Astrocyte (in vitro differentiated cells and primary cell): ENCODE results near the gene B4GALT5. TPM values are rescaled to one million over a fixed set of nuclear protein-coding genes. Genes with fewer than 3 reads are reported as not detected.

Source experiments
- DNase-seq: peaks from one replicate; pipeline ENCODE4 v3.0.0-alpha.2; 2010; ENCODE audit warnings: low read depth
- FAIRE-seq: peaks from 2 replicates; lab custom pipeline; 2011; peaks lifted over from hg19 to GRCh38; lab: Jason Lieb, UNC
- H2AFZ ChIP-seq: 2 replicates; pipeline ENCODE4 v1.6.0; 2012; ENCODE audit warnings: low read depth, low read length, inconsistent platforms
- H3K27ac ChIP-seq: 2 replicates; pipeline ENCODE4 v1.5.1; 2011; ENCODE audit warnings: low read depth, low read length, inconsistent platforms
- H3K27me3 ChIP-seq: 2 replicates; pipeline ENCODE4 v1.6.0; 2011; ENCODE audit warnings: low read length, inconsistent platforms; ENCODE audit not compliant: insufficient read depth
- H3K36me3 ChIP-seq: 2 replicates; pipeline ENCODE4 v1.5.1; 2011; ENCODE audit warnings: low read length, inconsistent platforms; ENCODE audit not compliant: insufficient read depth
- H3K4me1 ChIP-seq: 2 replicates; pipeline ENCODE4 v1.5.1; 2011; ENCODE audit warnings: low read length, inconsistent platforms; ENCODE audit not compliant: insufficient read depth
- H3K4me2 ChIP-seq: 2 replicates; pipeline ENCODE4 v1.6.0; 2012; ENCODE audit warnings: low read length, inconsistent platforms
- H3K4me3 ChIP-seq: 2 replicates; pipeline ENCODE4 v1.5.1; 2011; ENCODE audit warnings: low read depth, mild to moderate bottlenecking, low read length, inconsistent platforms; ENCODE audit not compliant: insufficient read depth
- H3K79me2 ChIP-seq: 2 replicates; pipeline ENCODE4 v1.6.0; 2012; ENCODE audit warnings: mild to moderate bottlenecking, low read length, inconsistent platforms; ENCODE audit not compliant: insufficient read depth
- H3K9ac ChIP-seq: 2 replicates; pipeline ENCODE4 v1.6.0; 2012; ENCODE audit warnings: mild to moderate bottlenecking, low read length, inconsistent platforms
- H3K9me3 ChIP-seq: 2 replicates; pipeline ENCODE4 v1.5.1; 2012; ENCODE audit warnings: low read depth, mild to moderate bottlenecking, low read length, inconsistent platforms; ENCODE audit not compliant: insufficient read depth
- H4K20me1 ChIP-seq: 2 replicates; pipeline ENCODE4 v1.6.0; 2012; ENCODE audit warnings: low read length, inconsistent platforms; ENCODE audit not compliant: insufficient read depth
- H3K27ac Mint-ChIP-seq: one replicate; pipeline ENCODE4 v1.8.0; 2021; ENCODE audit warnings: mild to moderate bottlenecking, mixed read lengths; ENCODE audit not compliant: unreplicated experiment
- H3K27me3 Mint-ChIP-seq: one replicate; pipeline ENCODE4 v1.8.0; 2021; ENCODE audit warnings: low read depth, mixed read lengths; ENCODE audit not compliant: unreplicated experiment
- H3K36me3 Mint-ChIP-seq: one replicate; pipeline ENCODE4 v1.8.0; 2021; ENCODE audit warnings: low read depth, mixed read lengths; ENCODE audit not compliant: unreplicated experiment
- H3K4me1 Mint-ChIP-seq: one replicate; pipeline ENCODE4 v1.8.0; 2021; ENCODE audit warnings: low read depth, mixed read lengths; ENCODE audit not compliant: unreplicated experiment
- H3K4me3 Mint-ChIP-seq: one replicate; pipeline ENCODE4 v1.8.0; 2021; ENCODE audit warnings: mild to moderate bottlenecking, moderate library complexity, mixed read lengths; ENCODE audit not compliant: unreplicated experiment
- H3K9me3 Mint-ChIP-seq: one replicate; pipeline ENCODE4 v1.8.0; 2021; ENCODE audit warnings: mild to moderate bottlenecking, mixed read lengths; ENCODE audit not compliant: unreplicated experiment
- CTCF ChIP-seq: IDR thresholded peaks from 2 replicates; pipeline ENCODE4 v1.5.1; 2011; ENCODE audit warnings: low read depth, mild to moderate bottlenecking, inconsistent platforms, low read length, moderate library complexity; ENCODE audit not compliant: insufficient read depth
- EZH2 ChIP-seq: IDR thresholded peaks from 2 replicates; pipeline ENCODE4 v1.6.1; 2012; ENCODE audit warnings: mild to moderate bottlenecking, low read length, inconsistent platforms; ENCODE audit not compliant: insufficient read depth
- total RNA-seq: library from RNA; stranded (reverse); gene quantifications from 2 replicates; pipeline ENCODE4 v1.2.1, GENCODE V29; 2021

The B4GALT5 gene
- total RNA-seq, 1 donor from 2014 or later = 41.9 TPM

DNA sequence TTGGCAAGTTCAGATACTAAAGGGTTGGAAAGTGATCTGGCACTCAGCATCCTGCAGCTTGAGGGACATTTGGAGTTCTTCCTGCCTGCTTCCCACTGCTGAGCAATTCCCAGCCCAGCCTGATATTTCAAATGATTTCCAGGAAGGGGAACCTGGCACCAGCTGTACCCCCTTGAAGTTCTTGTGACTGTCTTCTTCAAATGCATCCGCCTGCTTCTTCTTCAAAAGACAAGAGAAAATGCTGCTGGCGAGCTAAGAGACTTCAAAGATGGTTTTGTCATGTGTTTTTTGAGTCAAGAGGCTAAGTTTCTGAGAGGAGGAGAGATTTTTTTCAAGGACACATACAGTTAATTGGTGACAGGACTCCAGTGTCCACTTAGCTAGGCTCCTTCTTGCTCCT lies 42.6 kb upstream of the B4GALT5 start:
- H2AFZ ChIP-seq = no peak overlapping the region
- H4K20me1 ChIP-seq = no peaks in the 10 kb centered on the region
- H3K36me3 ChIP-seq = no peaks in the 10 kb centered on the region
- DNase-seq (no peak), FAIRE-seq (no peak)
- no peak overlapping the region for H3K27ac Mint-ChIP-seq
- no peaks in the 10 kb centered on the region for H3K4me1 Mint-ChIP-seq
- H3K4me2 ChIP-seq = no peak overlapping the region
- H3K4me1 ChIP-seq = no peaks in the 10 kb centered on the region
- H3K79me2 ChIP-seq = no peaks in the 10 kb centered on the region
- no peak overlapping the region for H3K4me3 Mint-ChIP-seq
- no peak overlapping the region for H3K27ac ChIP-seq
- no peaks in the 10 kb centered on the region for H3K36me3 Mint-ChIP-seq
- no peak overlapping the region for H3K4me3 ChIP-seq
- H3K9me3 Mint-ChIP-seq = no peaks in the 10 kb centered on the region
- peaks cover 7% of the 10 kb centered on the region for H3K27me3 ChIP-seq
- H3K9me3 ChIP-seq = no peaks in the 10 kb centered on the region
- peaks cover 21% of the 10 kb centered on the region for H3K27me3 Mint-ChIP-seq
- H3K9ac ChIP-seq = no peak overlapping the region
- TF ChIP-seq CTCF = no peak
- no peak for TF ChIP-seq EZH2

GRCh38 chr20:49754596-49754995 lies 40.9 kb upstream of the B4GALT5 start:
- no peaks in the 10 kb centered on the region for H4K20me1 ChIP-seq
- peaks cover 7% of the 10 kb centered on the region for H3K27me3 ChIP-seq
- no peak overlapping the region for H3K27ac ChIP-seq
- H3K36me3 ChIP-seq = no peaks in the 10 kb centered on the region
- no peak overlapping the region for H3K27ac Mint-ChIP-seq
- H3K4me2 ChIP-seq = no peak overlapping the region
- no peak for TF ChIP-seq EZH2
- TF ChIP-seq CTCF = no peak
- no peaks in the 10 kb centered on the region for H3K4me1 ChIP-seq
- peaks cover 24% of the 10 kb centered on the region for H3K27me3 Mint-ChIP-seq
- H3K79me2 ChIP-seq = no peaks in the 10 kb centered on the region
- no peaks in the 10 kb centered on the region for H3K9me3 Mint-ChIP-seq
- no peak overlapping the region for H3K9ac ChIP-seq
- no peak for FAIRE-seq
- H3K4me1 Mint-ChIP-seq = no peaks in the 10 kb centered on the region
- DNase-seq = no peak
- no peaks in the 10 kb centered on the region for H3K36me3 Mint-ChIP-seq
- no peak overlapping the region for H2AFZ ChIP-seq
- no peak overlapping the region for H3K4me3 ChIP-seq
- H3K9me3 ChIP-seq = no peaks in the 10 kb centered on the region
- no peak overlapping the region for H3K4me3 Mint-ChIP-seq

GRCh38 chr20:49753133-49753532 lies 39.5 kb upstream of the B4GALT5 start:
- Histone ChIP-seq H3K36me3 (no peaks in the 10 kb centered on the region), H3K79me2 (no peaks in the 10 kb centered on the region), H3K27ac (no peak overlapping the region), H2AFZ (no peak overlapping the region), H3K9ac (no peak overlapping the region), H4K20me1 (no peaks in the 10 kb centered on the region), H3K4me1 (no peaks in the 10 kb centered on the region), H3K9me3 (no peaks in the 10 kb centered on the region), H3K27me3 (peaks cover 3% of the 10 kb centered on the region), H3K4me2 (no peak overlapping the region), H3K4me3 (no peak overlapping the region)
- no peak overlapping the region for H3K27ac Mint-ChIP-seq
- DNase-seq (no peak), FAIRE-seq (no peak)
- H3K4me3 Mint-ChIP-seq = no peak overlapping the region
- TF ChIP-seq EZH2 = no peak
- TF ChIP-seq CTCF = no peak
- no peaks in the 10 kb centered on the region for H3K36me3 Mint-ChIP-seq
- no peaks in the 10 kb centered on the region for H3K9me3 Mint-ChIP-seq
- H3K27me3 Mint-ChIP-seq = peaks cover 19% of the 10 kb centered on the region
- no peaks in the 10 kb centered on the region for H3K4me1 Mint-ChIP-seq
